HEK293 (cell line): ENCODE results near the gene PTPRN2.

Experiments used
- BCL11A ChIP-seq: fragments of 450-650 bp; formaldehyde crosslinking; IDR thresholded peaks from 2 replicates; pipeline ENCODE4 v1.5.1; 2016; ENCODE audit warnings: low read depth, missing biosample characterization, missing genetic modification characterization
- CTCF ChIP-seq: fragments of 450-650 bp; formaldehyde crosslinking; IDR thresholded peaks from 2 replicates; pipeline ENCODE4 v1.5.1; 2016; ENCODE audit warnings: missing biosample characterization, missing genetic modification characterization
- EGR2 ChIP-seq: fragments of 450-650 bp; formaldehyde crosslinking; IDR thresholded peaks from 2 replicates; pipeline ENCODE4 v1.5.1; 2016; ENCODE audit warnings: low read depth, missing biosample characterization, missing genetic modification characterization
- ELK4 ChIP-seq: IDR thresholded peaks from 2 replicates; pipeline ENCODE4 v1.6.1; 2011; ENCODE audit warnings: mild to moderate bottlenecking, low read depth, low read length, borderline replicate concordance
- PBX3 ChIP-seq: sonication (generic); formaldehyde crosslinking; IDR thresholded peaks from 2 replicates; pipeline ENCODE4 v1.8.1; 2022; ENCODE audit warnings: mild to moderate bottlenecking, moderate library complexity, missing genetic modification reagents
- REST ChIP-seq: fragments of 450-650 bp; formaldehyde crosslinking; IDR thresholded peaks from 2 replicates; pipeline ENCODE4 v1.5.1; 2016; ENCODE audit warnings: missing biosample characterization, missing genetic modification characterization
- TCF7L2 ChIP-seq: IDR thresholded peaks from 2 replicates; pipeline ENCODE4 v1.6.1; 2011; ENCODE audit warnings: low read depth, mild to moderate bottlenecking, inconsistent platforms, low read length, moderate library complexity, borderline replicate concordance
- ZBTB7A ChIP-seq: fragments of 450-650 bp; formaldehyde crosslinking; IDR thresholded peaks from 2 replicates; pipeline ENCODE4 v1.5.1; 2016; ENCODE audit warnings: low read depth, missing biosample characterization, missing genetic modification characterization
- ZNF239 ChIP-seq: fragments of 450-650 bp; formaldehyde crosslinking; IDR thresholded peaks from 2 replicates; pipeline ENCODE4 v1.5.1; 2016; ENCODE audit warnings: missing biosample characterization, missing genetic modification characterization
- ZNF274 ChIP-seq, 2 experiments: fragments of 200-500 bp in 1 of 2; fragments of 450-650 bp in 1 of 2; sonication (Bioruptor generic) in 1 of 2; formaldehyde crosslinking in 1 of 2; IDR thresholded peaks; 2 replicates each; pipeline versions ENCODE4 v1.5.1 to v1.6.1; 2014 to 2016; ENCODE audit warnings: borderline replicate concordance in 1 of 2, inconsistent platforms in 1 of 2, low read length in 1 of 2, missing biosample characterization in 1 of 2, missing genetic modification characterization in 1 of 2
- ZNF521 ChIP-seq: fragments of 450-650 bp; formaldehyde crosslinking; IDR thresholded peaks from 2 replicates; pipeline ENCODE4 v1.5.1; 2017; ENCODE audit warnings: missing biosample characterization, mild to moderate bottlenecking, missing genetic modification characterization
- ZSCAN23 ChIP-seq: fragments of 450-650 bp; formaldehyde crosslinking; IDR thresholded peaks from 2 replicates; pipeline ENCODE4 v1.5.1; 2016; ENCODE audit warnings: missing biosample characterization, missing genetic modification characterization

GRCh38 chr7:157843336-157844140, 744.1 kb downstream of the PTPRN2 start:
- TF ChIP-seq ZSCAN23 (tag by site-specific recombination): no peak
- no peak for TF ChIP-seq CTCF (tag by site-specific recombination)
- no peak for TF ChIP-seq PBX3 (CRISPR knock-in tag)
- TF ChIP-seq ZNF274 (IDR thresholded peaks at IDR 0.05; ENCODE audit: low read length): no peak
- TF ChIP-seq ZNF274 (tag by site-specific recombination; IDR thresholded peaks at IDR 0.05; ENCODE audit: borderline replicate concordance): no peak
- no peak for TF ChIP-seq ZBTB7A (tag by site-specific recombination)
- TF ChIP-seq EGR2: no peak
- TF ChIP-seq ZNF521 (tag by site-specific recombination): no peak
- no peak for TF ChIP-seq REST
- TF ChIP-seq ZNF239 (tag by site-specific recombination): no peak
- no peak for TF ChIP-seq ELK4
- TF ChIP-seq TCF7L2: no peak
- TF ChIP-seq BCL11A (tag by site-specific recombination): no peak
